Measurements from ENCODE around the gene PDZRN4.
"Not testable (repeated sequence)": the region's sequence is repeated elsewhere in the genome, so short reads cannot be mapped to it uniquely, and the experiment has no call there.

Gene PDZRN4

DNA sequence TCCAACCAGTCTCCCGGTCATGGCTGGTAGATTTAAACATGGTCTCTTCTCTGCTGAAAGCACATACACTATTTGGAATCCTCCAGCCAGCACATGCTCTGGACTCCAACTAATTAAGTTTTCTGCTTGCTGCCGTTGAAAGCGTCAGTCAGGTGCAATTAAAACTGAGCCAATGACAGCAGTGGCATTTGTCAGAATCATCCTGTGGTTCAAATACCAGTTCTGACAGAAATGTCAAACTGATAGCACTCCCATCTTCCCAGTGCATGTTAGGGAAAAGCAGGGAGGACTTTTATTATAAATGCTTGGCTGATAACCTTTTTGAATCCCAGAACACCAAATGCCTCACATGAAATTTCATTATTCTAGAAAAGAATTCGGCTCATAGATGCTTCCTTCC is 401.8 kb downstream of the PDZRN4 start:
- H3K4me3 ChIP-seq (ENCODE audit: low read depth, low read length) = no peak overlapping the region
- no peak for DNase-seq (ENCODE audit: low read depth)

- H3K4me3 ChIP-seq (ENCODE audit: low read depth, low read length) = no peak overlapping the region
- no peak for DNase-seq (ENCODE audit: low read depth)
Measured at GRCh38 chr12:41596190-41596589, 408.1 kb downstream of the PDZRN4 start.

GRCh38 chr12:41604830-41605229 is 416.7 kb downstream of the PDZRN4 start:
- DNase-seq (ENCODE audit: low read depth) = no peak
- H3K4me3 ChIP-seq (ENCODE audit: low read depth, low read length) = no peak overlapping the region

DNA sequence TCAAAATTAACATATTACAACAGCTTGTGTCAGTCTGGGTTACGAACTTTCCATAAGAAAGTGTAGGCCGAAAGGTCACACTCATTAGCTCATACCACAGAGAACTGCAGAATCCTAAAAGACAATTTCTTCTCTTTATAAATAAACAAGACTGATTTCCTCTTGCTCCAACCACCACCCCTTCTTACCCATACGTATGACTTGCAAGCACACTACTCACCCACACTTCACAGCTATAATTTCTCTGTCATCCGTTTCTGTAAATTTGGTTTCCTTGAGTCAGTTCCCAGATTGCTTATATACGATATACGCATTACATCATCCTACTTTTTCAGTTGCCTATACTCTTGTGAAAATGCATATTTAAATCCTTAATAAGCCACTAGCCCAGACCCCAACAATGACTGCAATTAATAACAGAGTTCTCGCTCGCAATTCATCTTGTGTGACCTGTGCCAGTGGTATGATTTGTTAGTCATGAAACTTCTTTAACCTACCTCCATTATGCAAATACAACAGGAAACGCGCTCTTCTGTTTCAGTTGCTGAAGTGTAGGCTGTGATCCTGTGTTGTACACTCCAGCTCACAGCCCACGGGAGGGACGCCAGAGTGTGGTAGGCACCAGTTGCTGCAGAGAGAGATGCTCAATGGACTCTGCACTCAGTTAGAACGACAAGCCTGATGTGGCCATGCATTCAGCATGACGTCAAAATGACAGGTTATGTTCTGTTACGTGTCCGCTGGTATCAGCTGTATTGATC is 417.6 kb downstream of the PDZRN4 start:
- no peak overlapping the region for H3K4me3 ChIP-seq (ENCODE audit: low read depth, low read length)
- DNase-seq (ENCODE audit: low read depth) = no peak

GRCh38 chr12:41606468-41607445 is 418.6 kb downstream of the PDZRN4 start:
- no peak overlapping the region for H3K4me3 ChIP-seq (ENCODE audit: low read depth, low read length)
- DNase-seq (ENCODE audit: low read depth) = no peak

DNA sequence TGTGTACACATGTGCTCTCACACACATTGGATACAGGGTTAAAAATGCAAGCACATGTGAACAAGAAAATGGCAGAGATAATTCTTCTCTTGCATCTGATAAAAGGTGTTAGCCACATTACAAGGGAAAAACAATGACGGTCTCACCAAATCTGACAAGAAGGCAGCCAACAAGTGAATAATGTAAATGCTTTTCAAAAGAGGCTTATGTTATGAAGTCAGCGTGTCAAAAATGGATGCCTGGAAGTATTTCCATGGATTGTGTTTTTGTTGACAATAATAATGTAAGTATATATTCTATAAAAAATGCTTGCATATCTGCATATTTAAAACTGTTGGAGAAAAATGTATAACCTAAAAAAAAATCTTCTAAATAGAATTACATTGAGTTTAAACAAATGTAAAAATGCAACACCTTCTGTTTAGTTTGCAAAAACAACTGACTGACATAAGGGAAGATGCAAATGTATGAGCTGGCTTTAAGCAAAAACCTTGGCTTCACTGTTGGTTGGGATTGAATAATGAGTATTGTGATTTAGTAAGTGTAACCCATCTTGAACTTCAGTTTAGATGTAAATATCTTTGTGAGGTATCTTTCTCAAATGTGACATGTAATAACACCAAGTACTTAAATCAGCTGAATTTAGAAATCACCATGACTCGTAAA is 424.9 kb downstream of the PDZRN4 start:
- H3K4me3 ChIP-seq (ENCODE audit: low read depth, low read length) = no peak overlapping the region

DNA sequence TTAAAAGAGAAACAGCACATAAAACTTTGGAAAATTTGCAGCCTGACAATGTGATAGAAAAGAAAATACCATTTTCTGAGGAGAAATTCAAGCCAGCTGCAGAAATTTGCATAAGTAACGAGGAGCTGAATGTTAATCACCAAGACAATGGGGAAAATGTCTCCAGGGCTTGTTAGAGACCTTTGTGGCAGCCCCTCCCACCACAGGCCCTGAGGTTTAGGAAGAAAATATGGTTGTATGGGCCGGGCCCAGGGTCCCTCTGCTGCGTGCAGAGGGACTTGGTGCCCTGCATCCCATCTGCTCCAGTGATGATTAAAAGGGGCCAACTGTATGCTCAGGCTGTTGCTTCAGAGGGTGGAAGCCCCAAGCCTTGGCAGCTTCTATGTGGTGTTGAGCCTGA is 427.1 kb downstream of the PDZRN4 start:
- not testable (repeated sequence) for DNase-seq (ENCODE audit: low read depth); H3K4me3 ChIP-seq (ENCODE audit: low read depth, low read length)

More for the DNA sequence above, 424.9 kb downstream of the PDZRN4 start:
- DNase-seq (ENCODE audit: low read depth) = no peak

DNA sequence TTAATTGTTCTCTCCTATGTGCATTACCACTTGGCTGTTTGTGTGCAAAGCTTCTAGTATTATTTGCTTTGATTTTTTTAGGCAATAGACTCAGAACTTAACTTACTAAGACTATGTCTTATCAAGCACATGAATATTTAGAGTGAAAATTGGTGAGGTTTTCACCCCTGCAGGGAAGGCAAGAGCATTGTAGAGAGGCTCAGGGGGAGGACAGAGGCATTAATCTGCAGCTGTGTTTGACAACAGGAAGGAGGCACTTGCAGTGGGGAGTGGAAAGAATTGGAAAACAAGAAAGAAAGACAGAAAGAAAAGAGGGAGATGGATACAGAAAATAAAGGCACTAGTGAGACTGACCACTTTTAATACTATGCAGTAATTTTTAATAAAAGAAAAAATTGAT is 431.6 kb downstream of the PDZRN4 start:
- DNase-seq (ENCODE audit: low read depth) = no peak
- no peak overlapping the region for H3K4me3 ChIP-seq (ENCODE audit: low read depth, low read length)

GRCh38 chr12:41621291-41621690 is 433.2 kb downstream of the PDZRN4 start:
- H3K4me3 ChIP-seq (ENCODE audit: low read depth, low read length) = no peak overlapping the region
- DNase-seq (ENCODE audit: low read depth) = no peak
